ENCODE measurements around the gene TRAPPC12.

DNA sequence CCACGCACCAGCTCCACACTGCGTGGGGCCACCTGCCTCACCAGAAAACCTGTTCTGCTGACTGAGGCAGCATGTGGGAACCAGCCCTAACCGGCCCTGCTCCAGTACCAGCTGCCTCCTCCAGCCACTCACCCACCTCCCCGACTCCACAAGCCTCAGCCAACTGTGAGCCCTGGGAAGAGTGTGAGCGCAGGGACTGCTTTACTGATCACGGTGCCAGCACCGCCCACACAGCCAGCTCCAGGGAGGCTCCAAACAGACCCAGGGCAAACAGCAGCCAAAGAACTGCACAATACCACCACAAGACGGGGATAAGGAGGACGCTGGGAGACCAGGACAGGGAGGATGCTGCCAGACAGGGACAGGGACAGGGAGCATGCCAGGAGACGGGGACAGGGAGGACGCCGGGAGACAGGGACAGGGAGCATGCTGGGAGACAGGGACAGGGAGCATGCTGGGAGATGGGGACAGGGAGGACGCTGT lies 30.2 kb upstream of the TRAPPC12 start:
- TF ChIP-seq GATA3 (IDR thresholded peaks at IDR 0.05; ENCODE audit: low read depth, low read length) (no peak), GATA2 (IDR thresholded peaks at IDR 0.05; ENCODE audit: low read depth, low read length) (no peak)

Data from SH-SY5Y (cell line).